Breast epithelium (tissue), 4 donors: ENCODE measurements around the gene PSD2. TPM values are rescaled to one million over a fixed set of nuclear protein-coding genes. Genes with fewer than 3 reads are reported as not detected.

Experiments
- DNase-seq, 2 donors: peaks; one replicate each; pipeline ENCODE4 v3.0.0-alpha.2; 2019; ENCODE audit warnings: low spot score in 2 of 2
- H3K27ac ChIP-seq, 2 donors: fragments of 200-600 bp; sonication (generic) in 1 of 2; one replicate each; pipeline ENCODE4 v1.5.1; 2016 to 2019; ENCODE audit warnings: mild to moderate bottlenecking in 1 of 2
- H3K27me3 ChIP-seq, 2 donors: fragments of 200-600 bp; sonication (generic) in 1 of 2; one replicate each; pipeline versions ENCODE4 v1.5.1 to v1.6.0; 2017 to 2019; ENCODE audit warnings: control low read depth in 1 of 2, mild to moderate bottlenecking in 1 of 2
- H3K36me3 ChIP-seq: fragments of 200-600 bp; one replicate; pipeline ENCODE4 v1.5.1; 2019
- H3K4me1 ChIP-seq, 2 donors: fragments of 200-600 bp; sonication (generic); one replicate each; pipeline ENCODE4 v1.5.1; 2016 to 2019; ENCODE audit warnings: control low read depth in 1 of 2
- H3K4me3 ChIP-seq, 3 donors: fragments of 200-600 bp; sonication (generic); 1 replicate in 2 of 3; 2 replicates in 1 of 3; pipeline ENCODE4 v1.5.1; 2016 to 2019; ENCODE audit warnings: mild to moderate bottlenecking in 3 of 3, moderate library complexity in 2 of 3
- H3K9me3 ChIP-seq, 2 donors: fragments of 200-600 bp; sonication (generic) in 1 of 2; one replicate each; pipeline ENCODE4 v1.5.1; 2016 to 2019; ENCODE audit warnings: control low read depth in 1 of 2
- CTCF ChIP-seq, 3 donors: fragments of 450-650 bp; IDR thresholded peaks; one replicate each; pipeline ENCODE4 v1.5.1; 2016 to 2017; ENCODE audit warnings: antibody characterized with exemption in 3 of 3, mild to moderate bottlenecking in 3 of 3, moderate library complexity in 3 of 3
- POLR2A ChIP-seq: fragments of 450-650 bp; IDR thresholded peaks from one replicate; pipeline ENCODE4 v1.6.1; 2016; ENCODE audit warnings: antibody characterized with exemption, mild to moderate bottlenecking, moderate library complexity
- POLR2AphosphoS5 ChIP-seq, 3 donors: sonication (generic); formaldehyde crosslinking; IDR thresholded peaks; one replicate each; pipeline ENCODE4 v1.6.1; 2017; ENCODE audit warnings: antibody characterized with exemption in 3 of 3
- intact Hi-C: fragments of 100-400 bp; cut with DNase I; formaldehyde crosslinking; loops from one replicate; pipeline ENCODE4 v1.15.1; 2023; ENCODE audit warnings: low total_unique reads
- total RNA-seq, 3 donors: library from RNA; depleted of rRNA; stranded (reverse); fragments of >200 nt; gene quantifications; one replicate each; pipeline ENCODE4 v1.1.0, GENCODE V29; 2016

PSD2 gene
- total RNA-seq, 3 donors from 2014 or later, result 0.66 to 1.8 TPM; not detected in 1

- Histone ChIP-seq H3K9me3 (no peaks in the 10 kb centered on the region), H3K4me1 (no peaks in the 10 kb centered on the region), H3K27ac (peak overlapping the region in 1 of 2 donors; percentile 23), H3K4me3 (no peak overlapping the region), H3K27me3 (no peaks in the 10 kb centered on the region), H3K36me3 (no peaks in the 10 kb centered on the region)
- intact Hi-C loops, result no loop called here
- no peak for TF ChIP-seq POLR2A
- TF ChIP-seq CTCF (IDR thresholded peaks at IDR 0.05), result no peak
- no peak for TF ChIP-seq POLR2AphosphoS5 (IDR thresholded peaks at IDR 0.05)
- no peak for DNase-seq
Measured at GRCh38 chr5:139880416-139881142, 85.0 kb downstream of the PSD2 start.

- no peak for TF ChIP-seq CTCF (IDR thresholded peaks at IDR 0.05)
- no peak for TF ChIP-seq POLR2A
- no peak for TF ChIP-seq POLR2AphosphoS5 (IDR thresholded peaks at IDR 0.05)
- Histone ChIP-seq H3K4me3 (no peak overlapping the region), H3K9me3 (no peaks in the 10 kb centered on the region), H3K27ac (peak overlapping the region in 1 of 2 donors; percentile 23), H3K4me1 (no peaks in the 10 kb centered on the region), H3K27me3 (no peaks in the 10 kb centered on the region), H3K36me3 (no peaks in the 10 kb centered on the region)
- intact Hi-C loops, result no loop called here
- DNase-seq, result no peak
Measured at GRCh38 chr5:139881143-139881733, 85.6 kb downstream of the PSD2 start.

- Histone ChIP-seq H3K27me3 (no peaks in the 10 kb centered on the region), H3K36me3 (no peaks in the 10 kb centered on the region), H3K9me3 (no peaks in the 10 kb centered on the region), H3K27ac (peak overlapping the region; percentile 45 to 63), H3K4me3 (no peak overlapping the region), H3K4me1 (no peaks in the 10 kb centered on the region)
- TF ChIP-seq CTCF (IDR thresholded peaks at IDR 0.05) (no peak), POLR2A (no peak), POLR2AphosphoS5 (IDR thresholded peaks at IDR 0.05) (no peak)
- intact Hi-C loops, result no loop called here
- no peak for DNase-seq
Measured at GRCh38 chr5:139882316-139882715, 86.7 kb downstream of the PSD2 start.

GRCh38 chr5:139882961-139883539, 87.4 kb downstream of the PSD2 start:
- Histone ChIP-seq H3K4me3 (no peak overlapping the region), H3K27me3 (no peaks in the 10 kb centered on the region), H3K9me3 (no peaks in the 10 kb centered on the region), H3K27ac (peak overlapping the region; percentile 65 to 81), H3K4me1 (no peaks in the 10 kb centered on the region), H3K36me3 (no peaks in the 10 kb centered on the region)
- TF ChIP-seq POLR2AphosphoS5 (IDR thresholded peaks at IDR 0.05) (no peak), POLR2A (no peak), CTCF (IDR thresholded peaks at IDR 0.05) (no peak)
- intact Hi-C loops, result no loop called here
- peak in 1 of 2 donors; percentile 80 for DNase-seq

- Histone ChIP-seq H3K4me1 (no peaks in the 10 kb centered on the region), H3K9me3 (no peaks in the 10 kb centered on the region), H3K27me3 (no peaks in the 10 kb centered on the region), H3K27ac (peak overlapping the region; percentile 65 to 81), H3K36me3 (no peaks in the 10 kb centered on the region), H3K4me3 (no peak overlapping the region)
- DNase-seq, result peak in 1 of 2 donors; percentile 68
- intact Hi-C loops, result no loop called here
- no peak for TF ChIP-seq POLR2A
- TF ChIP-seq POLR2AphosphoS5 (IDR thresholded peaks at IDR 0.05), result no peak
- no peak for TF ChIP-seq CTCF (IDR thresholded peaks at IDR 0.05)
Measured at GRCh38 chr5:139884144-139884543, 88.5 kb downstream of the PSD2 start.
